Stimulated activated naive CD8-positive, alpha-beta T cell treated with anti-CD3 and anti-CD28 coated beads, Interleukin-15, Interleukin-2, amounts not matched to agents 100 U/mL and 50 U/mL, for 24 hours (primary cell): ENCODE results near the gene KANSL1.
A peak's percentile ranks its signal among the peaks of the same experiment; 100 is the strongest.

Experiments
- ATAC-seq: fragments of 150-1000 bp; cut with Tn5 transposase; one replicate; pipeline ENCODE4 v1.10.0; 2021
- DNase-seq: peaks from one replicate; pipeline ENCODE4 v3.0.0; 2021

The KANSL1 gene

DNA sequence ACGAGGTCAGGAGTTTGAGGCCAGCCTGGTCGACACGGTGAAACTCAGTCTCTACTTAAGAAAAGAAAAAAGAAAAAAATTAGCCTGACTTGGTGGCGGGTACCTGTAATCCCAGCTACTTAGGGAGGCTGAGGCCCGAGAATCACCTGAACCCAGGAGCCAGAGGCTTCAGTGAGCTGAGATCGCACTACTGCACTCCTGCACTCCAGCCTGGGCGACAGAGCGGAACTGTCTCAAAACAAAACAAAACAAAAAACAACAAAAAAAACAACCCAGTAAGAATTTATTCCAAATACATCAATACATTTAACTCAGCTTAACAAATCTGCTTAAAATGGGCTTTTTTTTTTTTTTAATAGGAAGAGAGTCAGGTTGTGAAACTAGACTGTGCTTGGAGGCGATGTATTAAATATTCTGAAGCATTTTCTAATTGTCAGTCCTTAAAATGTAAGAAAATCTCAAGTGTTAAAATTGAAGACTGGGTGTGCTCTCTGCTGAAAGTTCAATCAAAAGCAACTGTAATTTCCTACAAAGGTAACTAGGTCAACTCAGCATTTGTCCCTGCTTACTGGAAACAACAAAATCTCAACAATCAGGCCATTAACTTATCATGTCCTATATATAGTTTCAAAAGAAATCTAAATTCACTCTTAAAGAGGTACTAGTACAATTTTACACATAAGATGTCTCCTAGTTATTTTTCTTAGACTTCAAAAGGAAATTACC is 23.2 kb downstream of the KANSL1 start:
- no peak for DNase-seq

DNA sequence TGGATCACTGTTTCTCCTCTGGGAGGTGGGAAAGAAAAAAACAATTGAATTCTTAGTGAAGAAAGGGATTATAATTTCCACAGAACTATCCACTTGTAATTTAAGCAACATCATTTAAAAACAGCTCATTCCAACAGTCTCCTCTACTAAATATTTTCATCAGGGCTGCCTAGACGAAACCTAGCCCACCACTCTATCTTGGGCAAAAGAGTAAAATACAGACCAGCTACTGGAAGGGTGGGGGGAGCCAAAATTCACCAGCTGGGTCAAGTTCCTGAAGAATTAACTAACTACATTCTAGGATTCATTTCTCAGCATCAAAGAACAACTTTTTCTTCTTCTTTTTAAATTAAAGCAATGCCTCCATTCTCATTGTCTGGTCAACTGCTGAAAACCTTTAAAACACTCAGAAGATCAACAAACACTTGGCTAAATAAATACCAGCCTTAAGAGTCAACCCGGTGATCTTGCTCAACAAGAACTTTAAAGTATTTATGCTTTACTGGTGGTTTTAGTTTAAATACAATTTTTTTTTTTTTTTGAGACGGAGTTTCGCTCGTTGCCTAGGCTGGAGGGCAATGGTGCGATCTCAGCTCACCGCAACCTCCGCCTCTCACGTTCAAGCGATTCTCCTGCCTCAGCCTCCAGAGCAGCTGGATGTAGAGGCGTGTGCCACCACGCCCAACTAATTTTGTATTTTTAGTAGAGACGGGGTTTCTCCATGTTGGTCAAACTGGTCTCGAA is 25.2 kb downstream of the KANSL1 start:
- ATAC-seq, result no peak
- DNase-seq, result no peak

More for the DNA sequence above, 23.2 kb downstream of the KANSL1 start:
- no peak for ATAC-seq

DNA sequence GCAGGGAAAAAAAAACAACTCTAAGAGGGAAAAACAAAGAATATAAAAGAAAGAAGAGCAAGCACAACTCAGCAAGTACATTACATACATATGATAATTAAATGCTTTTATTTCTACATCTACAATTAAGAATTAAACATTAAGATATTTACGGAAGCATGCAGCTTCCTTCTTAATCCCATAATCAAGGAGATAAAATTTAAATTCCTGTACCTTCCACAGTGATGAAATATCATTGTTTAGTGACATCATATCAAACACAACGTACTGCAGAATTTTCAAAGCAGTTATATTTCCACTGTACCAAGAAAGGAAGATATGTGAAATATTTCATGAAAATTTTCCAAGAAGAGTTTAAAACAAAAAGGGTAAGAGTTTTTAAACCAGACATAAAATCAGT is 26.0 kb downstream of the KANSL1 start:
- no peak for DNase-seq
- ATAC-seq, result no peak

- no peak for ATAC-seq
- DNase-seq, result no peak
Measured at GRCh38 chr17:46166692-46167249, 26.5 kb downstream of the KANSL1 start.

DNA sequence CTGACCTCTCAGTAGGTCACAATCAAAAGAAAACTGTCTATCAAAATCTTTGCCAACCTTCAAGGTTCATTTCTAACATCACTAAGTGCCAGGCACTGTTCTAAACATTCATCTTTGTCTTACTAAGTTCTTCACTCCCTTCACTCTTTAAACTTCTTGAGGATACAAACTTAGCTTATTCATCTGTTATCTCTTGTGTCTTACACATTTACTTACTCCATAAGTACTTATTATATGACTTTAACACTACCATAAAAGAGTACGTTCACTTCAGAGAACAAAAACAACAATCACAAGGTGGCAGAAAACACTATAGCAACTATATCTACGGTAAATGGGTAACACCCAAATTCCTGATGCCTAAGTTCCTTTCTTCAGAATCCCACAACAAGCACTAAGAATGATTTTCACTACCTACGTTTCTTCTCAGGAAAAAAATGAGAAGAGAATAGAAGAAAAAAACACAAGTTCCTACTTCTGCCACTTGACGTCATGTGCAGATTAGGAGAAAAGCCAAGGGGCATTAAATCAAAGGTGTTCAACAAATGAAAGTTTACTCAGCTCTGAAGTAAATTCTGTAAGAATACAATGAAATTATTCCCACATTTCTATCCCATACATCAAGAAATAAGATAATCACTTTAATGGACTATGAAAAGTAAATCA is 29.2 kb downstream of the KANSL1 start:
- DNase-seq (no peak), ATAC-seq (no peak)

DNA sequence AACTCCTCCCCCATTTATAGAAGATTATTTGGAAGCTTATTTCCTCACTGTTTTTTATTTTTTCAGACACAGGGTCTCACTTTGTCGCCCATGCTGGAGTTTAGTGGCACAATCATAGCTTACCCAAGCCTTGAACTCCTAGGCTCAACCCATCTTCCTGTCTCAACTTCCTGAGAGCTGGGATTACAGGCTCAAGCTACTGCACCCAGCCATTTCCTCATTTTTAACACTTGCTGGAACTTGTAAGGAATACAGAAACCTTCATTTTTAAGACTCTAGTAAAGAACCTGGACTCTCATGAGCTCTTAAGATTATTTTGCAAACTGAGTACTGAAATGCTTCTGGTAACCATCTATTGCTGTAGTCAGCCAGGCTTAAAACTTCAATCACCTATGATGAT is 29.9 kb downstream of the KANSL1 start:
- ATAC-seq (no peak), DNase-seq (no peak)

DNA sequence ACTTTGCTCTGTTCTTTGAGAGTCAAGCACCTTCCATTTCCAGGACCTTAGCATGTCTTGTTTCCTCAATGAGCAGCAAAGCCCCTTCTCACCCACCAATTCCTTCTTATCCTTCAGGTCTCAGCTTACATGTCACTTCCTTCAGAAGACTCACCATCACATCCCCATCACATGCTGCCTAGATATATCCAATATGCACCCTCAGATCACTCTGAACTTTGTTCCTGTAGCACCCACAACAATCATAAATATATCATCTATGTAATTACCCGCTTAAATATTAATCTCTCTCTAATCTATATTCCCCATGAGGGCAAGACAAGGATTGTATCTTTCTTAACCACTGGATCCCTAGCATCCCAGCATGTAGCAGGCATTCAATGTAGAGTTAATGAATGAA is 30.4 kb downstream of the KANSL1 start:
- DNase-seq, result no peak
- no peak for ATAC-seq

GRCh38 chr17:46160169-46160568 is 33.1 kb downstream of the KANSL1 start:
- DNase-seq, result no peak
- no peak for ATAC-seq

DNA sequence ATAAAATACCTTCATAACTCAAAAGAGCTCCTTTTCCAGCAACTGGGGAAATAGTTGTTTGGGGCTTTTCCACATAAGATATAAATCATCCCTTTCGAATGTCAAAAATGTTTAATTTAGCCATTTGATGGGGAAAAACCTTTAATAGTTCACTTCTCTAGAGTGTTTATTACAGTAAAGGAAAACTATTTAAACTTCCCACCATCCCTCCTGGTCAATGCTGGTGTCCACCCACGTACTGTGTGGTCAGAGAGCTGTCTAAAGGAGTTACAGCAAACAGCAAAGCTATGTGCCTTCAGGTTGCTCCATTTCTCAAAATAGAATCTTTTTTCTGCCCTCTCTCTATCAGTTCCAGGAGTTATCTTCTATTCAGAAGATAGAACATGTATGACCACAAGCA is 33.5 kb downstream of the KANSL1 start:
- DNase-seq, result no peak
- no peak for ATAC-seq

DNA sequence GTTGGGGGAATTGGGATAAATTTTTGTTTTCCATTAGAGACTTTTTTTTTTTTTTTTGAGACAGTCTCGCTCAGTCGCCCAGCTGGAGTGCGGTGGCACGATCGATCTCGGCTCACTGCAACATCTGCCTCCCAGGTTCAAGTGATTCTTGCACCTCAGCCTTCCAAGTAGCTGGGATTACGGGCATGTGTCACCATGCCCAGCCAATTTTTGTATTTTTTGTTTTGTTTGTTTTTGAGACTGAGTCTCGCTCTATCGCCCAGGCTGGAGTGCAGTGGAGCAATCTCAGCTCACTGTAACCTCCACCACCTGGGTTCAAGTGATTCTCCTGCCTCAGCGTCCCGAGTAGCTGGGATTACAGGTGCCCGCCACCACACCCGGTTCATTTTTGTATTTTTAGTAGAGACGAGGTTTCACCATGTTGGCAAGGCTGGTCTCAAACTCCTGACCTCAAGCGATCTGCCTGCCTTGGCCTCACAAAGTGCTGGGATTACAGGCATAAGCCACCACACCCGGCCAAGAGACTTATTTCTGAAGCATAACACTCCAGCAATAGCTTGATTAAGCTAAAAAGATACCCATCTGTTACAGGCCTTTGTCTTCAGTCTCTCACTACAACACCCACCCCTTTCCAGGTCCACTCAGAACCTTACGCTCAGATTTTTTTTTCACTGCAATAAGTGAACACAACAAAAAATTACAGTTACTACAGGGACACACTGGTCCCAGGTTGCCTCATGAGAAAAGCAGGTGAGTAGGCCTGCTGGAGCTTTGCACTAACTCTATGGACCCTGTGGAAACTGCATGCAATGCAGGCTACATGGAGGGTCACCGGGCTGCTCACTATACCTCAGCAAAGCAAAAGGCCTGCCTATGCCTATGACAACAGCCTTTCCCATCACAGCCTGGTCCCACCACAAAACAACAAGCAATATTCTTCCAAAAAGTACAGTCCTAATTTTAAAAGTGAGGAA is 34.6 kb downstream of the KANSL1 start:
- DNase-seq, result no peak
- ATAC-seq, result no peak

DNA sequence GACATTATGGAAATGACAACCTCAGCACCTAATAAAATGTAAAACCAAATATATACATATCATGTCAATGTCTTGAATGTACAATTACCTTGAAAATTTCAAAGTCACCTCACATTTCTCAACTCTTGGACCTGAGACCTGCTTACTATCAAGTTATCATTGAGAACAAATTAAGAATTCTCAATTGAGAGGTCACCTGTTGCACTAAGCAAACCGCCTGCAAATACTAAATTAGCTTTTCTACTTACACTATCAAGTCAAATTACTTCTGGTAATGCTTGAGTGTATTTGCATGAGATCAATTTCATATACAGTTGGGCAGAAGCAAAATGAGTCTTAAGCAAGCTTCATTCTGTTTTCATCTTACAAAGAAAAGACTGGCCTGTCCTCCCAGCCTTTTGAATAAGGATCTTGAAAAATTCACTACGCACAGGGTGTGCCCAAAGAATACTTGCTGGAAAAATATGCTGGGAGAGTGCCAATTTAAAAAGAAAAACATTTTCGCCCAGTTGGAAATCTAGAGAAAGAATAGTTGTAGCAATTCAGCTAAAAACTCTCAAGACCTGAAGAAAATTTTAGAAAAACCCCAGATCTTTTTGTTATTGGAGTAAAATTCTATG is 35.7 kb downstream of the KANSL1 start:
- DNase-seq (no peak), ATAC-seq (no peak)

- ATAC-seq (peak; percentile 7), DNase-seq (peak; percentile 46)
Measured at GRCh38 chr17:46154151-46154816, 38.9 kb downstream of the KANSL1 start.

DNA sequence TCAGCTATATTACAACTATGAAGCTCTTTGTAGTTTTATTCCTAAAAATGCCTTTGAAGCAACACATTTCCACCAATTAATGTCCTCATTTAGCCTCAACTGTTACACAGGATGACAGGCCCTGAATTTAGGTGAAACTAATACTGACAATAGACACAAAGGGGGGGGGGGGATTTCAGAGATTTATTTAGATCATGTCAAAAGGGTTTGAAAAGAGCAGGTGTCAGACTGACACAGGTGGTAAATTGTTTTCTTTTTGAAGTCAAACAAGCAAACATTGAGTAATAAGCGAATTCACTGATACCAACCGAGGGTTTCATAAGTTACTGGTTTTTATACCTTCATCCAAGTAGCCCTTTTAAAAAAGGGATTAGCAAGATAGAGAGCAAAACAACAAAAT is 40.8 kb downstream of the KANSL1 start:
- no peak for ATAC-seq
- DNase-seq, result no peak

DNA sequence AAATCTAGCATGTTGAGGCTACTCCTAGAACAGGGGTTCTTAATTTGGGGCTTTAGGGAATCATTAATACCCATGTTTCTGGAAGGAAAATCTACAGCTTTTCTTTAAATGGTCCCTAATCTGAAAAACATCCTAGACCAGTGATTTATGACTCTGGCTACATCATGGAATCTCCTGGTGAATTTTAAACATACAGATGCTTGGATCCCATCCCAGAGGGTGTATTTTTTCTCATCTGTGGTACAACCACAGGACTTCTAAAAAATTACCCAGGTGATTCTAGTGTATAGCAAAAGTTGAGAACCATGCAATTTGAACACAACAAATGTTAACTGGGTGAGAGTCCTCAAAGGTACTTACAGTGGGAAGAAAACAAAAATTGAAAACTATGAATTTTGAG is 41.5 kb downstream of the KANSL1 start:
- ATAC-seq (no peak), DNase-seq (no peak)

DNA sequence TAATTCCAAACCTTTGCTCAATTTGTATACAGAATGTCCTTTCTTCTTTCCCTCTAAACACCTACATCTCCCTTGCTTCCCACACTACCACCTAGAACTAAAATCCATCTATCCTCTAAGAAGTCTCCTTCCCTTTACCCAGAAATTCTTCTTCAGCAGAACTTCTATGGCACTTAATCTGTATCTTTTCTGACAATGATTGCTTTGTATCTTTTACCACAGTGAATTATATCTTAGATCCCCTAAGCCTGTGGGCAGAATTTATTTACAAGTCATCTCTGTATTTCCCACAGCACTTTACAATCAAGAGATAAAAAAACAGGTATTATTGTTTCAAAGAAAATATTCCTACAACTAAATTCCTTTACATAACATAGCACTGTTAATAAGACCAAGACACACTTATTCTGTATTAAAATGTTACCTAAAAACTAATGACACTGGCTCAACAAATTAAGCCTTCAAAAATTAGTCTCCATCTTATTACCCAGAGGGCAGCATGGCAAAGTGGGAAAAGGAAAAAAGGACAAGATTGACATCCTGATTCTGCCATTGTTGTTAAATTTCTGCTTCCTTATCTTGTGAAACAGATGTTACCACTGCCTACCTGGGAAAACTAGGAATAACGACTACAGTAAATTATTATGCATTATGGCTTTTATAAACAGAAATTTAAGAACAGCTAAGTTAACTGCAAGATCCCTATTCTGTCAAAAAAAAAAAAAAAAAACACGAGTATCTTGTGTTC is 42.8 kb downstream of the KANSL1 start:
- ATAC-seq, result no peak
- DNase-seq, result no peak

GRCh38 chr17:46148247-46148646 is 45.0 kb downstream of the KANSL1 start:
- ATAC-seq (no peak), DNase-seq (no peak)

GRCh38 chr17:46147296-46147695 is 45.9 kb downstream of the KANSL1 start:
- DNase-seq (peak; percentile 46), ATAC-seq (peak; percentile 21)

DNA sequence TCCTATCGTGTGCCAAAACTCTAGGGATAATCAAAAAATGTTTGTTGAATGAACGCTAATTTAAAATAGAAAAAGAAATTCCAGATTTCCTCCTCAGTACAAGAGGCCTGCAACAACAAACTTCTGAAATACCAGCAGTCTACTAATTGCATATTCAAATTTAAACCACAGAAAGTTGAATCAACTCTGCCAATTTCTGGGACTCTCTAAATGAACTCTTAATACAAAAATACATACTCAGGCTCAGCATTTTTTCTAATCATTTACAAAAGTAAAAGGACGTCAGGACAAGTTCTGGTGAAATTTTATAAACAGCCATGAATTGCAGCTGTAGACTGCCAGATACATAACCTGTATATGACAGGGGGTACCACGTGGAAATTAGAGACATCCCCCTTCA is 49.0 kb downstream of the KANSL1 start:
- no peak for DNase-seq
- ATAC-seq, result no peak

- DNase-seq (no peak), ATAC-seq (no peak)
Measured at GRCh38 chr17:46143827-46144236, 49.4 kb downstream of the KANSL1 start.

DNA sequence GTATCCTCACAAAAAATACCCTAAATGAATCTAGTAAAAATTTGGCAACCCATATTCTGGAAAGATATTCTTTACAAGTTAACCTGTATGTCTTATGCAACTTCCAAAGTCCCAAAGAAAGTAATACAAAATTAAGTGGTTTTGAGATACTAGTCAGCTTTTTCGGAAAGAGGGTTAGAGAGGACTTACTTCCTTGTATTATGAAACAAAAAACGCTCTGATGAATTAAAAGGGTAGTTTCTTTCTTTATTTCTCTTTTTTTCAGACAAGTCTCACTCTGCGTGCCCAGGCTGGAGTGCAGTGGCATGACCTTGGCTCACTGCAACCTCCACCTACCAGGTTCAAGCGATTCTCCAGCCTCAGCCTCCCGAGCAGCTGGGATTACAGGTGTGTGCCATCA is 51.6 kb downstream of the KANSL1 start:
- no peak for DNase-seq
- ATAC-seq, result no peak
